Umbilical cord (tissue), 2 donors: Measurements from ENCODE around the gene RNF43. TPM values are rescaled to one million over a fixed set of nuclear protein-coding genes. Genes with fewer than 3 reads are reported as not detected.

Source experiments
- DNase-seq: peaks from one replicate; pipeline ENCODE4 v3.0.0-alpha.2; 2015; ENCODE audit warnings: low spot score
- total RNA-seq: library from RNA; depleted of rRNA; stranded (reverse); fragments of >200 nt; gene quantifications from one replicate; pipeline ENCODE4 v1.2.3, GENCODE V29; 2014; ENCODE audit warnings: low replicate concordance; ENCODE audit not compliant: insufficient read depth

RNF43 gene
- total RNA-seq, 1 donor from 2014 or later, result 3.6 TPM

GRCh38 chr17:58382108-58382871 is 35.0 kb downstream of the RNF43 start:
- no peak for DNase-seq

DNA sequence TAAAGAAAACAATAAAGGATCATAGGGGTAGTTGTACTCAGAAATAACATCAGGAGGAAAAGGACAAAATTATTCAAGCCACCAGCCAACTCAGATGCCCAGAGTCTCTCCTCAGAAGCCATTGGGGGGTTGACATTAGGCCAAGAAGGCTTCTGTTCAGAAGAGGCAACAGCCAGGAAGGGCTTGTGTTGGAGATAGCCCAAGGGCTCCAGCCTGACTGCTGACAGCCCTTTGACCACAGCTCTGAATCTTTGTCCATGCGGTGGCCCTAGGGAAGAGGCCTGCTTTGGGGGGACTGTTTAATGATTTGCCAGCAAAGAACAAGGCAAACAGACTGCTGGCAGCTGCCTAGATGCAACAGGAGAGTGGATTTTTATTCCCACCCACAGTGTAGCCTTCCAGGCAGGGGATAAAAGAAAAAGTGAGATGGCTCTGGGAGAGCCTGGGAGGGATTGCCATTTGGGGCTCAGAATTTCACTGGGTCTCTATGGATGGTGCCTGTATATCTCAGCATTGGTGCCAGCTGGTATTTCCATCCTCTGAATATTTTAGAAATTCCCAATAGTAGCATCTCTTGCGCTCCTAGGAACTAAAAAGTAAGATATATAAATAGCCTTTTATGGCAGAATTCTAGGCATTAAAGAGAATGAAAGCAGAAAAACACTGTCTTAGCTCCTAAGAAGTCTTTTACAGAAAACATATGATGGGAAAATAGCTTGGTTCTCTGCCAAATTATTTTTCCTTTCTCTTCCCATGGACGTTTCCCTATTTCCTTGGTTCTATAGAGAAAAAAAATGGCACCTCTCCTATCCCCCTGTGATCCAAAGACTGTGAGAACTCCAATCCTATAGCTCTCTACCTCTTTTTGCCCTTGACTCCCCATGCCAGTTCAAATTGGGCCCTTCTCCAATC is 36.0 kb downstream of the RNF43 start:
- DNase-seq, result peak; percentile 21

GRCh38 chr17:58380207-58381123 is 36.9 kb downstream of the RNF43 start:
- DNase-seq, result no peak

- DNase-seq, result no peak
These were observed 37.9 kb downstream of the RNF43 start for GRCh38 chr17:58379511-58379824.

DNA sequence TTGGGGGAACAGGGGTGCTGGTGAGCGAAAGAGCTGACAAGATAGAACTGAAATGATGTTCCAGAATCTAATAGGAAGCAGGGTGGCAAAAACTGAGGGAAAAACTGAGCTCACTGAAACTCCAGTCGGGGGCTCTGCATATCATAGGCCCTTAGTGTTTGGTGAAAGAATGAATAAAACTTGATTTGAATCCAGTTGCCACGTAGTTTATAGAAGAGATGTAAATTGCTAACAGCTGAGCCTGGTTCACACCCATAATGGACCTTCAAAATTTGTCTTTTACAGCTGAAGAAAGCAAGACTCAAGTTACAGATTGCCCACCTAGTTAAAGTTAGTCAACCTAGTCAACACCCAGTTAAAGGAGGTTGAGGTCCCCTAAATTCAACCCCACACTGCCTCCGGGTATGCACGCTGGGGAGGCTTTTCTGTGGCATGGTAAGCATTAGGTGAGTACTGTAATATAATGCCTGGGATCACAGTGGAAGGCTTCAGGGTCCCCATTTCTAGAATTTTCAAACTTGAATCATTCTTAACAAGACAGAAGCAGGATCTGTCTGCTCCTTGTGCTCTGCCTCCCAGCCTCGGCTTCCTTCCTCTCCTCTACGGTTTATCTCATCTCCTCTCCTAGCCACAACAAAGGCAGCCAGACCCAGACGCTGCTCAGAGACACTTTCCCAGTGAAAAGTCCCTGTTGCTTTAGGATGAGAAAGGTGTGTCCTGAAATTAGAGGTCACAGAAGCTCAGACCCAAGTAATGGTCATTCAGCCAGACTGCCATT is 38.4 kb downstream of the RNF43 start:
- DNase-seq, result no peak

DNA sequence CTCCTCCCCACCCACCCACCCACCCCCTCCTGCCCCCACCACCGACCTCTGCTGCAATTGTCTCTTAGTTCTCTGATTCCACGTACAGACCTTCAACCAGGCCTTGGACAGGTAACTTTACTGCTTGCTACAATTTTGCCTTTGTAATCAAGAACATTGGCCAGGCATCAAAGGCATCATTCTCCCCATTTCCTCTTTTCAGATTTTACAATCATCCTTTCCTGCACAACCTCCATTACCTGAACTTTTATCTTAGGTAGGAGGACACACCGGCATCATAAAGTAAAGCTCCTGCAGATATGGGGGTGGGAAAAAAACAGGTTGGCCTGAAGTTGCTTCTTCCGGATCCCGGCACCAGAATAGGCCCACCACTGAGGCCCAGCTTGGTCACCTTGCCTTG is 39.7 kb downstream of the RNF43 start:
- no peak for DNase-seq

DNA sequence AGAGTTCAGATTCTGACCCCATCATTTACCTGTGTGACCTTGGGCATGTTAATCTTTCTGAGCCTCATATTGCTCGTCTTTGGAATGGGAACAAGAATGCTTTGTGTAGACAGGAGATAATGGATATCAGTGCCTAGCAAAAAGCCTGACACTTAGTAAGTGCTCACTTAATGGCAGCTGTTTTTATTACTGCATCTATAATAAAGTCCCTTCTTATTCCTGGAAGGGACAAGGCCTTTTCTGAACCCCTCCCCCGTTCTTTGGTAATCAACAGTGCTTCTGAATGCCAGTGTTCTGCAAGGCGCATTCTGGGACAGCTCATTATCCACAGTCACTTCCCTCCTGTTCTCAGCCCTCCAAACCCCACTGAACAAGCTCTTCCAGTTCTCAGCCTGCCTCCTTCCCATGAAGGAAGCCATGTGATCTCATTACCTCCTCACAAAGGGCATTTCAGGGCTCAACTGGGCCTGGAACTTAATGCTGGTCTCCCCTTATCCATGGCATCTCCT is 40.2 kb downstream of the RNF43 start:
- DNase-seq, result peak; percentile 60

DNA sequence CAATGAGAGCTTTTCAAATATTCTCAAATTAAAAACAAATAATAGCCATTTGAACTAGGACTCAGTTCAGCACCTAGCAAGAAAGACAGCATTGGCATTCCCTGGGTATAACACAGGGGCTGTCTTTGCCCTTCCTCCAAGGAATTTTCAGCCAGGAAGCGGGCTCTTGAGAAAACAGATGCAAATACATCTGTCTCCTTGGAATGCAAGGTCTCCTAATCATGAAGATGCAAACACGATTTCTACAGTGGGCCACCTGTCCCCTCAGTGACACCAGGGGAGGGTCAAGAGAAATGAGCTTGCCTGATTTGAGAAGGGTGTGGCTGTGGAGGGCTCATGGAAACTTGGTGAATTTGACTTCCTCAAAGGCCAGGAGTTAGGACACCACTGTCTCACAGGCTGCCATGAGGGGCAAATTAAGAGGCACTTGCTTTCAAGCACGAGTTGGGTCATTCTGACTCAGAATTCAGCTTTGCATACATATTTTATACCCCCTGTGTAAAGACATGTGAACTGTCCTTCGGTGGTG is 40.8 kb downstream of the RNF43 start:
- no peak for DNase-seq

GRCh38 chr17:58375811-58376210 is 41.5 kb downstream of the RNF43 start:
- DNase-seq, result no peak

DNA sequence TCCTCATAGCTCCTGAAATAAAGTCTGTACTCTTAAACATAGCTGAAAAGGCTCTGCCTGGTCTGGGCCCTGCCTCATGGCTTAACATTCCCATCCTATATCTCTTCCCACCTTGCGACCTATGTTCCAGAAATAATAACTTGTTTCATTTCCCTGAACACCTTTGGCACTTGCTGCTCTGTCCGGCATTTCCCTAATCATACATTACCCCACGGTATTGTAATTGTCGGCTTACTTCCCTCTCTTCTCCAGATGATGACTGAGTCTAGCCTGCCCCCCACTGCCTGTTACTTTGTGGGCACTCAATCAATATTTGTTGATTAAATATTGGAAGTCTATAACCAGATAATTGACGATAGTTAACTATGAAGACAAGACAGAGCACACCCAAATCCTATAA is 42.1 kb downstream of the RNF43 start:
- DNase-seq, result no peak

- no peak for DNase-seq
These were observed 43.4 kb downstream of the RNF43 start for GRCh38 chr17:58373923-58374322.

- DNase-seq, result no peak
These were observed 44.3 kb downstream of the RNF43 start for GRCh38 chr17:58373003-58373402.

DNA sequence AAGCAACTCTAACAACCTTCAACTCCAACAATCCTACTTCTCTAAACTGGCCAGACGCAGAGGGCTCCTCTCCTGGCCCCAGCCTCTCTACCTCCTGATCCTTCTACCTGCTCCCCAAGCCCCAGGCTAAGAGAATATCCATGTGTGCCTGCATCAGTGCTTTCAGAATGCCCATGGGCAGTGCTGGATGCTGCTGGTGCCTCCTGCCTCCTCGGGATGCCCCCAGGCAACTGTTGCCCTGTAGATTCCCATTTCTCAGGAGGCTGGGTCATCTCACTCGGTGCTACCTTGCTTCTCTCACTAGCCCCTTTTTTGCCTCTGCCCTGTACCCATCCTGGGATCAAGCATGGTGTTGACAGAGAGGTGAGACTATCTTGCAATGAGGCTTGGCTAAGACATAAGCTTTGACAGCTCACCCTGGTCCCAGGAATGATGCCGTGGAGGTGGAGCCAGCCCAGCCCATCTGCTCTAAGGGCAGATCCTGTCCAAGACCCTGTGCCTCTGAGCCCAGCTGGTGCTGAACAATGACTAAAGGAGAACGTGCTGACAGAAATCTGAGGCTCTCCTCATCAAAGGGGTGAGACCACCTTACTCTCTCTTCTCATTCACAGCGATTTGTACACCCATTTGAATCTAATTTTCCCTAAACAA is 45.9 kb downstream of the RNF43 start:
- no peak for DNase-seq

DNA sequence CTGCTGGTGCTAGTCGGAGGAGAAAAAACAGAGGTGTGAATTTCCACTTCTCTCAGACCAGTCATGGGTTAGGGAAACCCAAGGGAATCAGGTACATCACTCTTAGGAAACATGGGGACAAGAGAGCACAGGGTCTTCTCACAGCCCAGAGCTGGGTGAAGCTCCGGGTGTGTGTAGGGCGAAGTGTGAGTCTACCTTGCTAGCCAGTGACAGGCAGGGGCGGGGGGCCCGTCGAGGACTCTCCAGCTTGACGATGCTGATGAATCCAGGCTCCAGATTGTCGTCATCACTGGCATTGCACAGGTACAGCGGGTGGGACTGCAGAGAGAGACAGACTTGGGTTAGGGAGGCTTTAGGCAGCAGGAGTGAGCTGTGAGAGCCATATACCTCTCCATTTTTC is 46.6 kb downstream of the RNF43 start:
- no peak for DNase-seq

- DNase-seq, result no peak
These were observed 47.0 kb downstream of the RNF43 start for GRCh38 chr17:58370309-58370708.

DNA sequence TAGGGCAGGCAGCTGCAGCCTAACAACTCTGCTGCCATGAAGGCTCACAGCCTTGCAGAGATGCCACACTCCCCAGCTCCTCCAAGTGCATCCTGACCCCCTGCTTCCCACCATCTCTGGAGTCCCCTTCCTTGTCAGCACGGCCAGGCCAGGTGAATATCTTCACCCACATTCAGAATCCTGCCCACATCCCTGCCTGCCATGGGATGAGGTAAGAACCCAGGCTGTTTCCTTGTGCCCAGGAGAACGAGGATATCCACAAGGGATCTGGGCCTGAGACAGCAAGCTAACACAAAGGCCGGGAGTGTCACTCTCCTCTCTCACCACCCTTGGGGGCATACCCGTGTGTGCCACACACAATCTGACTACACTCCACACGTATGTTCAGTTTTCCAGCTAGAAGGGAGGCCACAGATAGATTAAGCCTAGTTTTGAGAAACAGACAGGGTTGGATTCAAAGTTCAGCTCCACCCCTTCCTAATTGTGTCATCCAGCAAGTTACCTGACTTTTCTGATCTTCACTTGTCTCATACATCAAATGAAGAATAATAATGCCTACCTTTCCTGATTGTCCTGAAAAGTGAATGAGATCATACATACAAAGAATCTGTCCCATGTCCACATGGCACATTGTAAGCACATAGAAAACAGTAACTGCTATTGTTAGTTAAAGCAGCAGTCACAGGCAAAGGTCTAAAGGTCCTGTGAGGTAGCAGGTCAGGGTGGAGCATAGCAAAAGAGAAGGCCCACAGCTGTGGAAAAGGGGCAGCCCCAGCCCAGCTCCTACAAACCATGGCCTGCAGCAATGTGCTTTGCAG is 47.9 kb downstream of the RNF43 start:
- no peak for DNase-seq

GRCh38 chr17:58368860-58369213 is 48.5 kb downstream of the RNF43 start:
- DNase-seq, result no peak
